Smooth muscle cell (in vitro differentiated cells): Measurements from ENCODE around the gene ATF1. TPM values are rescaled to one million over a fixed set of nuclear protein-coding genes. Genes with fewer than 3 reads are reported as not detected.
"Not testable (repeated sequence)": the region's sequence is repeated elsewhere in the genome, so short reads cannot be mapped to it uniquely, and the experiment has no call there.

ENCODE experiments used
- DNase-seq: peaks from one replicate; lab custom pipeline; 2025; ENCODE audit not compliant: unreplicated experiment; lab: John Stamatoyannopoulos, UW
- H2AFZ ChIP-seq: fragments of 200-600 bp; sonication (generic); 2 replicates; pipeline ENCODE4 v1.6.0; 2016; ENCODE audit warnings: antibody characterized with exemption, low read depth, mild to moderate bottlenecking
- H3F3A ChIP-seq: fragments of 200-600 bp; sonication (generic); 2 replicates; pipeline ENCODE4 v1.6.0; 2017; ENCODE audit warnings: antibody characterized with exemption, low read depth
- H3K27ac ChIP-seq: fragments of 200-600 bp; sonication (generic); 2 replicates; pipeline ENCODE4 v1.5.1; 2016; ENCODE audit warnings: low read depth, mild to moderate bottlenecking
- H3K27me3 ChIP-seq: fragments of 200-600 bp; sonication (generic); 2 replicates; pipeline ENCODE4 v1.6.1; 2016; ENCODE audit warnings: low read depth, mild to moderate bottlenecking
- H3K36me3 ChIP-seq: fragments of 200-600 bp; sonication (generic); 2 replicates; pipeline ENCODE4 v1.5.1; 2016; ENCODE audit warnings: low read depth
- H3K4me1 ChIP-seq: fragments of 200-600 bp; sonication (generic); 2 replicates; pipeline ENCODE4 v1.5.1; 2016; ENCODE audit warnings: low read depth
- H3K4me2 ChIP-seq: fragments of 200-600 bp; sonication (generic); 2 replicates; pipeline ENCODE4 v1.6.0; 2016; ENCODE audit warnings: mild to moderate bottlenecking
- H3K4me3 ChIP-seq: fragments of 200-600 bp; sonication (generic); 2 replicates; pipeline ENCODE4 v1.5.1; 2016; ENCODE audit warnings: mild to moderate bottlenecking
- H3K79me2 ChIP-seq: fragments of 200-600 bp; sonication (generic); 2 replicates; pipeline ENCODE4 v1.6.0; 2016; ENCODE audit warnings: low read depth, mild to moderate bottlenecking
- H3K9ac ChIP-seq: fragments of 200-600 bp; sonication (generic); 2 replicates; pipeline ENCODE4 v1.6.0; 2016; ENCODE audit warnings: low read depth
- H3K9me3 ChIP-seq: fragments of 200-600 bp; sonication (generic); replicated peaks from 2 replicates; pipeline ENCODE4 v1.5.1; 2016; ENCODE audit warnings: low read depth
- H4K20me1 ChIP-seq: fragments of 200-600 bp; sonication (generic); 2 replicates; pipeline ENCODE4 v1.6.0; 2016; ENCODE audit warnings: low read depth
- CTCF ChIP-seq: fragments of 200-600 bp; sonication (generic); IDR thresholded peaks from 2 replicates; pipeline ENCODE4 v1.5.1; 2017; ENCODE audit warnings: borderline replicate concordance, mild to moderate bottlenecking, antibody characterized with exemption; ENCODE audit not compliant: insufficient read depth, poor library complexity, severe bottlenecking
- WGBS: methylation state at CpG from one replicate; pipeline ENCODE4 v1.1.7; 2016; ENCODE audit warnings: low lambda C conversion rate; 5-methylcytosine and 5-hydroxymethylcytosine counted together
- polyA plus RNA-seq: library from polyadenylated mRNA; unstranded; fragments of >200 nt; fragmentation: Nextera tagmentation; extraction: Ambion mirVana; gene quantifications from 2 replicates; pipeline ENCODE4 v1.2.1, GENCODE V29; 2016
- total RNA-seq: library from RNA; depleted of rRNA; stranded (reverse); fragments of >200 nt; gene quantifications from 2 replicates; pipeline ENCODE4 v1.2.3, GENCODE V29; 2014

ATF1 gene
- total and polyA plus RNA-seq, 2 experiments from 2014 or later: 20.7 to 28.4 TPM

DNA sequence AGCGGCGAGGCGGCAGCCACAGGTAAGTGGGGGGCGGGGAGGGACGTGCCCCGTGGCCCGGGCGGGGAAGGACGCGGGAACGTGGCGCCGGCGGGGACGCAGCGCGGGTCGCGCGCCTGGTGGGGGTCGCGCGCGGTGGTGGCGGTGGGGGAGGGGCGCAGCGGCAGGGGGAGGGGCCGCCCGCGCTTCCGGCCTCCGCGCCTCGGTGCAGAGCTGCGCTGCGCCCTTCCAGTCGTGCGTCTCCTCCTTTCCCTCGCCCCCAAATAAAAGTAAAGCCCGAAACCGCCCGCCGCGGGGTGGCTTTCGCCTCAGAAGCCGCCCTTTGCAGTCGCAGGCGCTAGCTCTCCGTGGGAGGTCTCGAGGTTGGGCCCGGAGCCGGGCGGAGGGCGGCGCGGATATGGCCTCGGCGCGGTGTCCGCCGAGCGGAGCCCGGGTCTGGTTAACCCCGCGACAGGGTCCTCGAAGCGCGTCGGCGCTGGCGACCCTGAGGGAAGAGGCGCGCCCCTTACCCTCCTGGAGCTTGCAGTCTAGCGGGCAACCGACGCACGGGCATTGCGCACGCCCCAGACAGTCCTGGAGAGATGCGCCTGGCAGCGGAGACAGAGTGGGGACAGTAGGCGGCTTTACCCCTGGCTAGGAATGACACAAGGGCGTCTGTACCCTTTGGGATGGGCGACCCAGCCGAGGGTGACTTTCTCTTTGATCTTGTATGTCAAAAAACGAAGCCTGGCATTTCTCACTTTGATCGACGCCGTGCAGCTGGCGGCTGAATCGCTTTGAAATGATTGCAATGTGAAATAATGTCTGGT lies 589 bp downstream of the ATF1 start:
- no peaks in the 10 kb centered on the region for H3K36me3 ChIP-seq
- peak overlapping the region; percentile 79 for H2AFZ ChIP-seq
- H3K9me3 ChIP-seq: no peaks in the 10 kb centered on the region
- H3K27ac ChIP-seq: peak overlapping the region; percentile 98
- no peaks in the 10 kb centered on the region for H3F3A ChIP-seq
- no peak for TF ChIP-seq CTCF
- peak overlapping the region; percentile 85 for H3K4me3 ChIP-seq
- peak; percentile 52 for DNase-seq
- under 1% methylated on average over 59 of the region's 91 CpGs for WGBS
- peaks cover 39% of the 10 kb centered on the region for H4K20me1 ChIP-seq
- H3K27me3 ChIP-seq: no peaks in the 10 kb centered on the region
- H3K9ac ChIP-seq: peak overlapping the region; percentile 97
- H3K79me2 ChIP-seq: peaks cover 52% of the 10 kb centered on the region
- peaks cover 7% of the 10 kb centered on the region for H3K4me1 ChIP-seq
- H3K4me2 ChIP-seq: peak overlapping the region; percentile 88

GRCh38 chr12:50765095-50765911 lies 1.4 kb downstream of the ATF1 start:
- peak; percentile 57 for TF ChIP-seq CTCF
- peak overlapping the region; percentile 85 for H3K4me3 ChIP-seq
- 16% methylated on average over 13 of the region's 13 CpGs for WGBS
- no peaks in the 10 kb centered on the region for H3F3A ChIP-seq
- peak overlapping the region; percentile 98 for H3K27ac ChIP-seq
- no peaks in the 10 kb centered on the region for H3K27me3 ChIP-seq
- H4K20me1 ChIP-seq: peaks cover 44% of the 10 kb centered on the region
- no peak for DNase-seq
- peak overlapping the region; percentile 97 for H3K9ac ChIP-seq
- H3K36me3 ChIP-seq: peaks cover 5% of the 10 kb centered on the region
- peak overlapping the region; percentile 88 for H3K4me2 ChIP-seq
- H2AFZ ChIP-seq: no peak overlapping the region
- H3K4me1 ChIP-seq: peaks cover 7% of the 10 kb centered on the region
- no peaks in the 10 kb centered on the region for H3K9me3 ChIP-seq
- H3K79me2 ChIP-seq: peaks cover 60% of the 10 kb centered on the region

GRCh38 chr12:50768391-50768790 lies 4.5 kb downstream of the ATF1 start:
- Histone ChIP-seq H3K36me3 (peaks cover 5% of the 10 kb centered on the region), H3K9ac (no peak overlapping the region), H3K4me2 (no peak overlapping the region), H3K27me3 (no peaks in the 10 kb centered on the region), H4K20me1 (peaks cover 51% of the 10 kb centered on the region), H3K4me1 (peaks cover 7% of the 10 kb centered on the region), H2AFZ (no peak overlapping the region), H3K4me3 (no peak overlapping the region), H3K9me3 (no peaks in the 10 kb centered on the region), H3F3A (no peaks in the 10 kb centered on the region), H3K27ac (no peak overlapping the region), H3K79me2 (peaks cover 88% of the 10 kb centered on the region)
- TF ChIP-seq CTCF: no peak
- WGBS: 87% methylated on average over 3 of the region's 3 CpGs
- DNase-seq: no peak

- DNase-seq, H3F3A ChIP-seq, H3K4me2 ChIP-seq, H3K27me3 ChIP-seq, H3K4me3 ChIP-seq, H3K9ac ChIP-seq, H2AFZ ChIP-seq, H3K27ac ChIP-seq, H3K9me3 ChIP-seq, H3K36me3 ChIP-seq, H3K4me1 ChIP-seq: not testable (repeated sequence)
- 77% methylated on average over 2 of the region's 2 CpGs for WGBS
- H4K20me1 ChIP-seq: peaks cover 55% of the 10 kb centered on the region
- H3K79me2 ChIP-seq: peaks cover 92% of the 10 kb centered on the region
Observed at GRCh38 chr12:50768813-50769212, 4.9 kb downstream of the ATF1 start.
